ENCODE results near the gene CTDP1.

- TF ChIP-seq CTCF (IDR thresholded peaks at IDR 0.05; ENCODE audit: poor library complexity) = no peak
- no peak for TF ChIP-seq EZH2 (IDR thresholded peaks at IDR 0.05; ENCODE audit: borderline replicate concordance)
- no peak for TF ChIP-seq EZH2phosphoT487 (IDR thresholded peaks at IDR 0.05; ENCODE audit: low read depth, severe bottlenecking, unreplicated experiment)
Measured at GRCh38 chr18:79736230-79736629, 56.6 kb downstream of the CTDP1 start.

Measured in hepatocyte (in vitro differentiated cells).